Naive thymus-derived CD8-positive, alpha-beta T cell (primary cell): Measurements from ENCODE around the gene CMSS1. TPM values are rescaled to one million over a fixed set of nuclear protein-coding genes. Genes with fewer than 3 reads are reported as not detected.

Source experiments
- ATAC-seq, 2 donors: fragments of 150-1000 bp; cut with Tn5 transposase in 1 of 2; sonication (Bioruptor Pico), chemical (Tn5 transposase) in 1 of 2; 1 replicate in 1 of 2; 2 replicates in 1 of 2; pipeline ENCODE4 v1.10.0; 2021; ENCODE audit warnings: mild to moderate bottlenecking in 2 of 2, moderate library complexity in 2 of 2
- POLR2A ChIA-PET: fragments of 350-600 bp; sonication (Branson Sonifier 250); formaldehyde crosslinking; loops from one replicate; lab custom pipeline; 2021; ENCODE audit warnings: antibody characterized with exemption; lab: Charles Lee
- DNase-seq, 10 donors: peaks; one replicate each; pipeline versions ENCODE4 v3.0.0 to v3.0.0-alpha.2; 2020 to 2022
- H3K27ac Mint-ChIP-seq, 10 donors: one replicate each; pipeline ENCODE4 v1.8.0; 2020 to 2022; ENCODE audit warnings: mild to moderate bottlenecking in 10 of 10, mixed read lengths in 10 of 10, moderate library complexity in 4 of 10, inconsistent platforms in 1 of 10
- H3K27me3 Mint-ChIP-seq, 5 donors: one replicate each; pipeline ENCODE4 v1.8.0; 2021 to 2022; ENCODE audit warnings: mixed read lengths in 5 of 5
- H3K36me3 Mint-ChIP-seq, 3 donors: one replicate each; pipeline ENCODE4 v1.8.0; 2020 to 2022; ENCODE audit warnings: mixed read lengths in 3 of 3, mild to moderate bottlenecking in 2 of 3, inconsistent platforms in 1 of 3
- H3K4me1 Mint-ChIP-seq, 4 donors: one replicate each; pipeline ENCODE4 v1.8.0; 2021 to 2022; ENCODE audit warnings: mixed read lengths in 4 of 4
- H3K4me3 Mint-ChIP-seq, 10 donors: one replicate each; pipeline ENCODE4 v1.8.0; 2020 to 2022; ENCODE audit warnings: mild to moderate bottlenecking in 10 of 10, mixed read lengths in 10 of 10, moderate library complexity in 6 of 10, inconsistent platforms in 1 of 10
- H3K9me3 Mint-ChIP-seq, 9 donors: one replicate each; pipeline ENCODE4 v1.8.0; 2020 to 2022; ENCODE audit warnings: mixed read lengths in 9 of 9, mild to moderate bottlenecking in 3 of 9, inconsistent platforms in 1 of 9, moderate library complexity in 1 of 9
- polyA plus RNA-seq, 3 donors: library from polyadenylated mRNA; unstranded; fragments of 300-500 nt; fragmentation: Illumina TruSeq; gene quantifications; one replicate each; pipeline ENCODE4 v1.2.3, GENCODE V29; 2021
- total RNA-seq, 8 experiments: library from RNA in 2 of 8; stranded (reverse) in 2 of 8; gene quantifications; one replicate each; pipeline ENCODE4 v1.2.3 and lab custom pipeline; 2021 to 2026

CMSS1 gene
- total and polyA plus RNA-seq, 5 experiments from 2014 or later = 18.9 to 32.4 (median 29.7) TPM

GRCh38 chr3:100030346-100030745 is 212.7 kb downstream of the CMSS1 start:
- ATAC-seq (no peak), DNase-seq (no peak)
- no peak overlapping the region for H3K27ac Mint-ChIP-seq
- no peaks in the 10 kb centered on the region for H3K4me1 Mint-ChIP-seq
- H3K36me3 Mint-ChIP-seq = peaks cover 3 to 11% (median 5%) of the 10 kb centered on the region in 3 donors
- no peak overlapping the region for H3K4me3 Mint-ChIP-seq
- no peaks in the 10 kb centered on the region for H3K9me3 Mint-ChIP-seq
- no peaks in the 10 kb centered on the region for H3K27me3 Mint-ChIP-seq
- POLR2A ChIA-PET = no interaction called here

DNA sequence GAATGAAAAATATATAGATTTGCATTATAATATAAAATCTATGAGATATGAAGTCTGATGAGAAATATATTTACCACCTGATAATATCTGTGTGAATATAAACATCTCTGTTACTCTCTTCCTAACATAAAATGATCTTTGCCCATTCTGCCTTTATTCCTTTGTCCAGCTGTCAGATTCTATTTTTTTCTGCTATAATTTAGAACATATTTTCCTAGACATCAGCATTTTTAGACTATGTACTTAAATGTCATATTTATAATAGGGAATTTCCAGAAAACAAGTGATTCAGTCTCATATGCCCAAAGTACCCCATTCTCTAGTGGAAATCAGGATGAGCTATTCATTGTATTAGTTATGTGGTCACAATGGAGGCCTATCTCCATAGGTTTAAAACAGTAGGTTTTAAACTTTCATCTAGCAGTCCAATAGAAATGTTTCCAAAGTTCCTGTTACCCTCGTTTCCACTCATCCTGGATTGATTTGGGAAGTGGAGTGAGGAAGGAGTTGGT is 213.3 kb downstream of the CMSS1 start:
- Mint-ChIP-seq H3K27me3 (no peaks in the 10 kb centered on the region), H3K4me1 (no peaks in the 10 kb centered on the region), H3K27ac (no peak overlapping the region), H3K9me3 (no peaks in the 10 kb centered on the region), H3K36me3 (peaks cover 3 to 11% (median 5%) of the 10 kb centered on the region in 3 donors), H3K4me3 (no peak overlapping the region)
- no peak for DNase-seq
- POLR2A ChIA-PET = no interaction called here
- no peak for ATAC-seq

DNA sequence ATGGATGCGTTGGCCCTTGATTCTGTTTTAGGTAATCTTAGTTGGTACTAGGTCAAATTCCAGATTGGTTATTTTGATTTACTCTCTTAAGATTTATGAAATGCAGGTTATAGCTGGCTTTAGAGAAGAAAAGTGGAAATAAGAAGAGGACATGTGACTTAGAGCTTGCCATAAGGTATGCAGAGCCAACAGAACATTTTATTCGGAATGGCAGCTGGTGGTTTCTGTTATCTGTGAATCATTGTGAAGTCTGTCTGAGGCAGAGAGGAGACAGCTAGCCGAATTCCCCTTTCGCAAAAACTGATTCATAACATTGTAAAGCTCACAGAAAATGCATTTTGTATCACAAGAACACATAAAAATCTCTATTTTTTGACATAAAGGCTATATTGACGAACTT is 214.6 kb downstream of the CMSS1 start:
- Mint-ChIP-seq H3K9me3 (no peaks in the 10 kb centered on the region), H3K4me1 (no peaks in the 10 kb centered on the region), H3K4me3 (no peak overlapping the region), H3K36me3 (peaks cover 3 to 11% (median 5%) of the 10 kb centered on the region in 3 donors), H3K27me3 (no peaks in the 10 kb centered on the region), H3K27ac (no peak overlapping the region)
- no peak for DNase-seq
- POLR2A ChIA-PET = no interaction called here
- no peak for ATAC-seq

GRCh38 chr3:100033184-100033583 is 215.5 kb downstream of the CMSS1 start:
- Mint-ChIP-seq H3K36me3 (peaks cover 3 to 11% (median 5%) of the 10 kb centered on the region in 3 donors), H3K4me1 (no peaks in the 10 kb centered on the region), H3K4me3 (no peak overlapping the region), H3K9me3 (no peaks in the 10 kb centered on the region), H3K27ac (no peak overlapping the region), H3K27me3 (no peaks in the 10 kb centered on the region)
- DNase-seq (no peak), ATAC-seq (no peak)
- POLR2A ChIA-PET = no interaction called here

- ATAC-seq (no peak), DNase-seq (no peak)
- Mint-ChIP-seq H3K27ac (no peak overlapping the region), H3K9me3 (no peaks in the 10 kb centered on the region), H3K36me3 (peaks cover 3 to 13% (median 5%) of the 10 kb centered on the region in 3 donors), H3K4me3 (no peak overlapping the region), H3K4me1 (no peaks in the 10 kb centered on the region), H3K27me3 (no peaks in the 10 kb centered on the region)
- POLR2A ChIA-PET = no interaction called here
Observed at GRCh38 chr3:100033903-100034471, 216.3 kb downstream of the CMSS1 start.

DNA sequence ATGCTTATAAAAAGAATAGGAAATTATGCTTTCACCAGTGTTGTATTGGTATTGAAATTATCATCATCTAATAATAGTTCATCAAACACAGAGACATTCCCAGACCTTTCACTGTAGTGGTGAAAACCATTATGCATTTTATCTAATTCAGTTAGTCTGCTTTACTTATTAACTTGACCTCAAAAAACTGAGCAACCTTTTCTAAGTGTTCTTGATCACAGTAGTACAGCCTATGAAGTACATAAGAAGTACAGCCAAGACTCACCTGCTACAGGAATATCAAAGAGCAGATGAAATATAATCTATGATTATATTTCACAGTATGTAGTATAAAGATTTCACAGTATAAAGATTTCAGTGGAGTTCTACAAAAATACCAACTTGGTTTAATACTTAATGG is 221.4 kb downstream of the CMSS1 start:
- no peaks in the 10 kb centered on the region for H3K9me3 Mint-ChIP-seq
- DNase-seq (no peak), ATAC-seq (no peak)

DNA sequence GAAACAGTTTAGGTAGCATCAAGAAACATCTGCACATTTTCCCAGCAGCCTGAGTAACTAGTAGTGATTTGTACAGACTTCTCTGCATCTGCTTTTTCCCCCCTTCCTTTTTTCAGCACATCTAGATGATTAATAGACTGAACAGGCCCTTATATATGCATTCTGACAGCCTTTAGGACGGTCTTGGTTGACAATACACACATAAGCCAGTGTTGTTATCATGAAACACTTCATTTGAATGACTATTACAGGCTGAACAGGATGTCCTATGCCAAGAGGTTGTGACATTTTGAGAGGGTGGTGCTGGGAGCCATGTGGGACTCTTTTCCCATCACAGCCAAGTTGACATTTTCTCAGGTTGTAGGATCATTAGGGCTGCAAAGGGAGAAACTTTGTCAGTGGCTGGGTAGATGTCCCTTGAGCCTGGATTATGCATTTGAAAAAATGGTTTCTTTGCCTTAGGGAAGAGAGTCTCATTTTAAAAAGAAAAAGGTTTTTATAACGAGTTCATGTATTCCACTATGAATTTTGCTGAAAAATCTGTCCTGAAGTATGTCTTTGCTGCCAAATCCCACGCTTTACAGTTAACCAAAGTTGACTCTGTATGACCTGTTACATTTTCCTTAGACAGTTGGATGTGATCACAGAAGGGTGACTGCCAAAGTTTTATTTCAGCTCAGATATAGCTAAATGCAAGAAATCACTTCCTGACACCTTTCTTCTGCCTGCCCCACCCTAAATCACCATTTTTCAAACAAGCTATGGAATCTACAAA is 223.0 kb downstream of the CMSS1 start:
- no peak for ATAC-seq
- H3K9me3 Mint-ChIP-seq = no peaks in the 10 kb centered on the region
- H3K4me3 Mint-ChIP-seq = no peak overlapping the region
- POLR2A ChIA-PET = interaction anchor here (0.6 kb wide), 1 partner anchor 222 kb away, joined by 7 read pairs; no protein-coding TSS in a partner anchor
- peaks cover 0 to 29% (median 0%) of the 10 kb centered on the region in 4 donors for H3K4me1 Mint-ChIP-seq
- no peaks in the 10 kb centered on the region for H3K27me3 Mint-ChIP-seq
- DNase-seq = no peak
- H3K36me3 Mint-ChIP-seq = peaks cover 0 to 8% (median 0%) of the 10 kb centered on the region in 3 donors
- no peak overlapping the region for H3K27ac Mint-ChIP-seq

More for the DNA sequence above, 221.4 kb downstream of the CMSS1 start:
- H3K4me3 Mint-ChIP-seq = no peak overlapping the region
- H3K36me3 Mint-ChIP-seq = peaks cover 0 to 8% (median 0%) of the 10 kb centered on the region in 3 donors
- no peak overlapping the region for H3K27ac Mint-ChIP-seq
- peaks cover 0 to 14% (median 0%) of the 10 kb centered on the region in 4 donors for H3K4me1 Mint-ChIP-seq
- H3K27me3 Mint-ChIP-seq = no peaks in the 10 kb centered on the region
- POLR2A ChIA-PET = no interaction called here

GRCh38 chr3:100041328-100041749 is 223.7 kb downstream of the CMSS1 start:
- no peak for DNase-seq
- Mint-ChIP-seq H3K36me3 (peaks cover 0 to 8% (median 0%) of the 10 kb centered on the region in 3 donors), H3K4me3 (no peak overlapping the region), H3K27ac (no peak overlapping the region), H3K27me3 (no peaks in the 10 kb centered on the region), H3K4me1 (peaks cover 0 to 36% (median 0%) of the 10 kb centered on the region in 4 donors), H3K9me3 (no peaks in the 10 kb centered on the region)
- no peak for ATAC-seq
- POLR2A ChIA-PET = no interaction called here

DNA sequence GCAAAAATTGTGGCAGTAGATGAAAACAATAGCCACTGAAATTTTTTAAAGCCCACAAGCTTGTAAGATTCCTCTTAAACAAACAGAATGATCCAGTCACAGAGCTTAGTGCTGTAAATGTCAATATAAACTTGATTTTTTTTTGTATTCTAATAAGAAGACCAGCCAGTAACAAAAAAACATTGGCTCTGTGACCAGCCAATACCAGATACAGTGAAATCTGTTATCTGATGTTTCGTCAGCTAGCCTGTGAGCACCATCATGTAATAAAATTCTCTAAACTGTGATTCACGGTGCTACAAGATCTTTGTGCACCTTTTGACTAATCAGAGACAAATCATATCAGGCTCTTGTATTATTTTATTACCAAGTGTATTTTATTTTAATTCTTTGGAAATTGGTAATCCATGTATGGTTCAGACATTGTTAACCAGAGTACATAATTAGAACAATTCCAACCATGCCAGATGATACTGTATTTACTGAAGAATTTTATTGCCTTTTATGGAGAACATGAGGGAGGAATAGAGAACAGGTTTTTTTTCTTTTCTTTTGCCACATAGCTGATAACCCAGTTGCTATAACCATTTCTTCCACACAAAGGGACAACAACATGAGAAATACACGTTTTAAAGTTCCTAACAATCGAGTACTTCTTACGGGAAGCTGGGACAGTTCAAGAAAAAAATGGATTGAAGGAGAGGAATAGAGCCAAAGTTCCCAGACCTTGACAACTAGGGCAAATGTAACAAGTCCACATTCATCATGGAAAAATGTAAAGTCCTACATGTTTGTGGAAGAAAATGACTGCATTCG is 224.7 kb downstream of the CMSS1 start:
- ATAC-seq (no peak), DNase-seq (no peak)
- Mint-ChIP-seq H3K4me1 (peaks cover 0 to 42% (median 0%) of the 10 kb centered on the region in 4 donors), H3K4me3 (no peak overlapping the region), H3K9me3 (no peaks in the 10 kb centered on the region), H3K27ac (no peak overlapping the region), H3K27me3 (no peaks in the 10 kb centered on the region), H3K36me3 (peaks cover 0 to 8% (median 0%) of the 10 kb centered on the region in 3 donors)
- POLR2A ChIA-PET = no interaction called here

GRCh38 chr3:100043271-100043670 is 225.6 kb downstream of the CMSS1 start:
- no peaks in the 10 kb centered on the region for H3K9me3 Mint-ChIP-seq
- DNase-seq (no peak), ATAC-seq (no peak)
- H3K27ac Mint-ChIP-seq = no peak overlapping the region
- H3K27me3 Mint-ChIP-seq = no peaks in the 10 kb centered on the region
- H3K4me3 Mint-ChIP-seq = no peak overlapping the region
- POLR2A ChIA-PET = no interaction called here
- peaks cover 0 to 51% (median 0%) of the 10 kb centered on the region in 4 donors for H3K4me1 Mint-ChIP-seq
- H3K36me3 Mint-ChIP-seq = peaks cover 0 to 7% (median 0%) of the 10 kb centered on the region in 3 donors

GRCh38 chr3:100044369-100044768 is 226.7 kb downstream of the CMSS1 start:
- Mint-ChIP-seq H3K9me3 (no peaks in the 10 kb centered on the region), H3K4me1 (peaks cover 0 to 56% (median 0%) of the 10 kb centered on the region in 4 donors), H3K27ac (peak overlapping the region in 2 of 10 donors; percentile 42 to 48), H3K4me3 (no peak overlapping the region), H3K27me3 (no peaks in the 10 kb centered on the region), H3K36me3 (peaks cover 0 to 5% (median 0%) of the 10 kb centered on the region in 3 donors)
- POLR2A ChIA-PET = no interaction called here
- ATAC-seq (peak in 1 of 2 donors; percentile 42), DNase-seq (no peak)

GRCh38 chr3:100045696-100046095 is 228.0 kb downstream of the CMSS1 start:
- no peak overlapping the region for H3K4me3 Mint-ChIP-seq
- no peaks in the 10 kb centered on the region for H3K9me3 Mint-ChIP-seq
- ATAC-seq (no peak), DNase-seq (no peak)
- POLR2A ChIA-PET = no interaction called here
- no peaks in the 10 kb centered on the region for H3K27me3 Mint-ChIP-seq
- H3K4me1 Mint-ChIP-seq = peaks cover 0 to 54% (median 0%) of the 10 kb centered on the region in 4 donors
- H3K27ac Mint-ChIP-seq = peak overlapping the region in 2 of 10 donors; percentile 22 to 75
- H3K36me3 Mint-ChIP-seq = no peaks in the 10 kb centered on the region
